HG03571 (cell line): ENCODE data around the gene TACC2.
A peak's percentile ranks its signal among the peaks of the same experiment; 100 is the strongest.

ENCODE experiments used
- ATAC-seq: cut with Tn5 transposase; IDR thresholded peaks from one replicate; pipeline ENCODE4 v1.9.1; 2021; ENCODE audit not compliant: unreplicated experiment

The TACC2 gene

DNA sequence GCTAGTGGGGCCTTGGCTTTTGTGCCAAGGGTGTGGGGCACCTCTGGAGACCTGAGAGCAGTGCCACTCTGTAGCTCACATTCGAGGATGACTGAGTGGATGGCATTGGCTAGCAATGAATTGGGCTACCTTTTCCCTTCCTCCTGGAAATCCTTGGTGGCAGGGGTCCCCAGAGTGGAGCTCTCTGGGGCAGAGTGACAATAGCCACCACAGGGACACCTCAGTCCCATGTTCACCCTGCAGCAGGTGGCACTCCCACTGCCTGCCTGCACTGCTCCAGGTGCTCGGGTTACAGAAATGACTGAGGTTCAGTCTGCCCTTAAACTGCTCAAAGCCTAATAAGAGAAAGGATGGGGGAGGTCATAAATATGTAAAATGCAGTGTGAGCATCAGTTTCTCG, 300.0 kb downstream of the TACC2 start:
- ATAC-seq, result no peak

DNA sequence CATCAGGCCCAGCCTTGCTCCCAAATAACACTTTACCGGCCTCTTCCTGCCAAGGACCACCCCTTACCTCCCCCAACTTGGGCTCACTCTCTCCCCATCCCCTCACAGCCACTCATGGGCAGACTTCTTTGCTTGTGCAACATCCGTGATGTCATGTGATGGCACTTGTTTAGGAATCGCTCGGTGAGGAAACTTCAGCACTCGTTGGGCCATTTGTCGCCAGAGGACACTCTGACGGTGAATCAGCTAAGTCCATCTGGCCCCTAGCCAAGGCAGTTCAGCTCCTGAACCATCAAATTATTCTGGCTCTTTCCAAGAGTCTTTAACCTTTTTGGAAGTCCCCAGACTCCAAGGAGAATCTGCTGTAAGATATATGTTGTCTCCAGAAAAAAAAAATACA, 301.4 kb downstream of the TACC2 start:
- ATAC-seq, result no peak

DNA sequence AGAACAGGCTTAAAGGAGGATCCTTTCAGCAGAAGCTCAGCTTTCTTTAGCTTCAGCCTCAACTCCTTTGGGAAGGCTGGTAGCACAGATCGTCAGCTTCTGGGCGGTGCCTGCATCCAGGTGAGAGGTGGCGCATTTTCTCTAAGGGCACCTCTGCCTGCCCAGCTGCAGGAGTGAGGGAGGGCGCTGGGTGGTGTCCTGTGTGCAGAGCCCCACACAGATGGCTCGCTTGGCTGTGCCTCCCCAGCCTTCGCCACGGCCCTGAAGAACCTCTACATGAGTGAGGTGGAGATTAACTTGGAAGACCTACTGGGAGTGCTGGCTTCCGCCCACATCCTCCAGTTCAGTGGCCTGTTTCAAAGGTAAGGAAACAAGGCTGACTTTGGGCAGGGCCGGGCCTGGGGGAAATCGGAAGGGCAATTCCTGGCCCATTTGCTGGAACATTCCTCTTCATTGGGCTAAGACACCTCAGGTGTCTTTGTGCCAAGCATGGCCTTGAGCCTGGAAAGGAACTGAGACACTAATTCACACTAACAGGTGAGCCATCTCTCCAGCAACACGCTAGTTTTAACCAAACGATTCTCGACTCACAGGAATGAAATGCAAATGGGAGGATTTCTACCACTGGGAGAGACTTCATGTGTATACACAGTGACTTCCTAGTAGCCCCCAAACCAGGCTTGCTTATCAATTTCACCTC, 302.0 kb downstream of the TACC2 start:
- ATAC-seq, result no peak

DNA sequence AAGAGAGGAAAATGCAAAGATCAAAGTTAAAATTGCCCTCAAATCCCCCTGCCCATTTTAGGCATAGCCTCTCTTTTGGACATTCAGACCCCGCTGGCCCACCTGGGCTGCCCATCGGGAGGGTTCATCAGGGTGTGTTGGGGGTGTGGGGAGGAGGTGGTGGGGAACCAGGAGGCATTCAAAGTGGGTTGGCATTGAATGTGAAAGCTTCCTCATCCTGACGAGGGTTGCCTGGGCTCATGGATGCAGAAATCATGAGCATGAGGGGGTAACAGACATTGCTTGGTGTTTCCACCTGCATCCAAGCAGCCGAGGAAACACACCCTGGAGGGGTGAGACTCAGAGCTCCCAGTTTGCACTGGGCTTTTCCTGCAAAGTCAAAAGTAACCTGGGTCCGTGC, 302.8 kb downstream of the TACC2 start:
- no peak for ATAC-seq

DNA sequence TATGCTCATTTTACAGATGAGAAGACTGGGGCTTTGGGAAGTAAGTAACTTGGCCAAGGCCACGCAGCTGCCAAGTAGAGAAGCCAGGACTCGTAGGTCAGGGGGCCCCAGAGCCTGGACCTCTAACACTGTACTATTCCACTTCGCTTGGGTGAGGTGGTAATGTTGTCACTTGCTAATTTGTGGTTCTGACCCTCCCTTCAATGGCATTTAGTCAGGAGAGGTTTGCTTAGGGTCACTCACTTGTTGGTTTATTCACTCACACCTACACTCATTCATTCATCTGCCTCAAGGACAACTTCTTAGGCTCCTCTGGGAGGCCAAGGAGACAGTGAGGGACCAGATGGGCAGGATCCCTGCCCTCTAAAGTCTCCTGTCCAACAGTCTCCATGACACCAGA, 303.4 kb downstream of the TACC2 start:
- no peak for ATAC-seq

DNA sequence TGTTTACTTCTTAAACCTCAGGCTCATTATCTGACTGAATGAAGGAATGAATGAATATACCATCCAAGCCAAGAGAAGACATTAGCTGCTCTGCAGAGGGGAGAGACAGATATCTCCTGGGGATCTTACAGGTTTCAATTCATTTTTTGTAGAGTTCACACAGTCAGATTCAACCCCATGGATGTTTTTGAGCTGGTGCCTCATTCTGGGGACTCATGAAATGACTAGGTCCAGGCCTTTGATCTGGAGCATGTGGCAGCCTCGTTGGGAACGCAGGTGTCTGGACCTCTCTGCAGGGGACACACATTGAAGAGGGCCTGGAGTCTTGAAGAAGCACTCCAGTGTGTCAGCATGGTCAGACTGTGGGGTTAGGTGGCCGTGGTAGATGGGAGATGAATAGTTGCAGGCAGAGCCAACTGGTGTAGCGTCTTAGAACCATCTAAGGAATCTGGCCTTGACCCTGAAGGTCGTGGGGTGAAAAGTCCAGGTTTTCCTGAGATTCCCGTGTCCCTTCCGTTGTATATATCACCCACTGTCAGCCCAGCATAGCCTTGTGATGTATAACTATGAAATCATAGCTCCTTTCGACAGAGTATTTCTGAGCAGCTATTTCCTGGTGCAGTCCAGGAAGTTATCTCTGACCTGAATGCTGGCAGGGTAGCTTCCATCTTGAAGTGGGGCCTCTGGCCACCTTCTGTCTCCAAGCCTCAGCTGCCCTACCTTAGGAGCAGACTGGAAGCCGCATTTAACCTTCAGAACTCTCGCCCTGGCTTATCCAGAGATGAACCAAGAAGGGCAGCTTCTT, 304.4 kb downstream of the TACC2 start:
- no peak for ATAC-seq

DNA sequence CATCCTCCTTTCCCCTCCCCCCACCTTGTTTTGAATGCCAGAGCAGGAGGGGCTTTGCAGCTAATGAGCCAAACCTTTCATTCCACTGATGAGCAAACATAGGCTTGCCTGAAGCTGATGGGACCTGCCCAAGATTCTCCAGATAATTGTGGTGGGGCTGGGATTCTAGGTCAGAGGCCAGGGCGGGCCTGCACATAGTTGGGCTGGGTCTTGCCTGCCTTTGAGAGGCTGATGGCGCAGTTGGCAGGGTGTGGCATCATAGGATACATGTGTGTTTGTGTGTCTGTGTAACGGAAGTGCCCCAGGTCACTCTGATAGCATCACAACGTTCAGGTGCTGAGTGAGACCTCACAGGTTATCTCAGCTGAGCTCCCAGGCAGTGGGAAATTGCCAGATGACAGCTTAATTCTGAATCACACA, 305.0 kb downstream of the TACC2 start:
- no peak for ATAC-seq

DNA sequence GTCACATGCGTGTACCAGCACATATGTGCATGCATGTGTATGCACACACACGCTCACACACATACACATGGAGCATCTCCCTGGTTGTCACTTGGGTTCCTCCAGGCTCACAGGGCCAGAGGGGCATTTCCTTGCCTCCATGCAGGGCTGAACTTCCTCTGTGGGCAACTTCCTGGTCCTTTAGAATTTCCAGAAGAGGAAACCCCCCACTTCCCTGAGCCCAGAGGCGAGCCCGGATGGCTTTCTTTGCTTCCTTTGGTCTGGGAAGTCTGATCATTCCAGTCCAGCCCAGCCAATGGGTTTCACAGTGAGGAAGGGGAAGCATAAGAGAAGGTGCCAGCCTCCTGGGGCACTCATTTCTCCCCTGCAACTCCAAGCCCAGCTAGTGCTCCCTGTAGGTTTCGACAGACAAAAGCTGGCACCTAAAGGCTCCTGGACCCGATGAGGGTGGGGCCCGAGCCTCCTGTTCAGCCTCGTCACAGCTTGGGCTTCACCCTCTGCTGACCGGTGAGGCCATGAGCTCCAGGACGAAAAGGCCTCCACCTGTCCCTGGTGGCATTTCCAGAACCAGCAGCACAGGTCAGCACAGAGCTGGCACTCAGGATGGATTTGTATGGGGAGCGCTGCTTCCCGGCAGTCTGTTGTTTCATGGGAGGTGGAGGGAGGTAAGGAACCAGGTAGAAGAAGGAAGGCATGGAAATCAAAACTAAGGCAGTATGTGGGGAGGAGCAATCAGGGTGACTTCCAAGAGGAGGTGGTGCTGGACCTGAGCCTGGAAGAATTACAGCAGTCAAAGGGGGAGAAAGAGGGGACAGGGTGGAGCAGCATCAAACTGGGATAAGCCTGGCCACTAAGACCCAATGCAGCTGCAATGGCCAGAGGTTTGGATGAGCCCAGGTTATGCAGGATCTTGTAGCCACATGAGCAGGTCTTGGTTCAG, 305.8 kb downstream of the TACC2 start:
- ATAC-seq, result no peak

DNA sequence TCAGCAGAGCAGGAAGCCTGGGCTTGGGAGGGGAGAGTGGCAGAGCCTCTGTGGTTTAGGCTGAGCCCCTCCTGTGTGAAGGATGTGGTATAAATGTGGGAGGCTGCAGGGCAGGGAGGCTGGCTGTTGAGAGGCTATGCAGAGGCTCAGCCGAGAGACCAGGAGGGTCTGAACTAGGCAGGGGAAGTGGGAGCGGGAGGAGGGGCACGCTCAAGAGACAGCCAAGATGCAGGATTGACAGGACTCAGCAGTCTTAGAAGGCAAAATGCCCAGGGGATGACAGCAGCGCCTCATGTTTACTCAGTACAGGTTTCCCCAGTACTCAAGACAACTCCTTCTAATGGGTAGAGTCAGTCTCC, 306.5 kb downstream of the TACC2 start:
- no peak for ATAC-seq

DNA sequence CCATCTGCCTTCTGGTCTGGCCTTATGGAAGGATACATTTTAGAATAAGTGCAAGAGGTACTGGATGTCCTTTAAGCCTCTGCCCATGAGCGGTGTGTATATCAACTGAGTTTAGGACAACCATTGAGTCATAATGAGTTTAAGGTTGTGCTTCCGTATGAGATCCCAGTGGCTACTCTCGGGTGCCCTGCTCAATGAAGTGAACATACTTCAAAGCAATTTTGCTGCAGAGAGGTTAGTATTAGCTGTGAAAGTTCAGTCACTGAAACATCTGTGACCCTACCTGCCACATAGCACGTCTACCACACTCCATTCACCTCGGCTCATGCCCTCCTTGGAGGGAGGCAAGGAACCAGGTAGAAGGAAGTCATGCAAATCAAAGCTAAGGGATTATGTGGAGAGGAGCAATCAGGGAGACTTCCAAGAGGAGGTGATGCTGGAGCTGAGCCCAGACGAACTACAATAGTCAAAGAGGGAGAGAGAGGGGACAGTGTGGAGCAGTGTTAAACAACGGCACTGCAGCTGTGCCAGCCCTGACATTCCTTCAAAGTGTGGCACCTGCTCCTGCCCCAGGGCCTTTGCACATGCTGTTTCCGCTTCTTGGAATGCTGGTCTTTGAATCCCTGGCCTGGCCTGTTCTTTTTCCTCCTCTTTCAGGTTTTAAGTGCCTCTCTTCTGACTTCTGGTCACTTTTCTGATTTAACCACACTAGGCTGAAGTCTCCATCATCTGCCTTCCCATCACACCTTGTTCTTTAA, 307.6 kb downstream of the TACC2 start:
- ATAC-seq, result no peak

DNA sequence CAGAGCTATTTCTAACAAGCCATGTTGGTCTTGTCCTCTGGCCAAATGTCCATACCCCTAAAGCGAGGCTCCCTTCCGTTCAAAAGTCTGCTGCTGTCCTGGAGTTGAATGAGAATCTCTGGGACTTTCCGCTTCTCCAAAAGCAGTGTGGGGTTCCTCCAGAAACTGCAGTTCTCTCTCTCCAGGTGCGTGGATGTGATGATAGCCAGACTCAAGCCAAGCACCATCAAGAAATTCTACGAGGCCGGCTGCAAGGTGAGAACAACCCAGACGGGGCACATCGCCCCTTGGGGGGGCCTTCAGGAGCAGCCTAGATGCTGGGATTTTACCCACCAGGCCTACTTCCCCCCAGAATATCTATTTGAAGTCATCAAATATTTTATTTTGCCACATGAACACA, 308.6 kb downstream of the TACC2 start:
- ATAC-seq, result no peak

DNA sequence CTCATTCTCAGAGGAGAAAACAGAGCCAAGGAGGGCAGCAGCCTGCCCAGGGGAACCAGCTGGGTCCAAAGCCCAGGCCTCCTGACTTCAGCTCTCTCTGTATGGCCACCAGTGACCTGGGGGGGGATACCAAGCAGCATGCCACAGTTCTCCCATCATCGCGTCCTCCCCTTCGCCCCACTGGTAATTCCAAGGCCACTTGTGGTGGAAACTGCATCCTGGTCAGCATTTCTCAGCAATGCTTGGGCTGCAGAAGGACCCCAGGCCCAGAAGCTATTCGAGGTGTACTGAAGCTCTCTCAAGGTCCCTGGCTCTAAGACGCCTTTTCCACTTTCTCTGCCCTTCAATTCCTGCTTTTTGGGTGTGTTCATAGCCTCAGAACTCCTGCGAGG, 309.2 kb downstream of the TACC2 start:
- ATAC-seq, result no peak

DNA sequence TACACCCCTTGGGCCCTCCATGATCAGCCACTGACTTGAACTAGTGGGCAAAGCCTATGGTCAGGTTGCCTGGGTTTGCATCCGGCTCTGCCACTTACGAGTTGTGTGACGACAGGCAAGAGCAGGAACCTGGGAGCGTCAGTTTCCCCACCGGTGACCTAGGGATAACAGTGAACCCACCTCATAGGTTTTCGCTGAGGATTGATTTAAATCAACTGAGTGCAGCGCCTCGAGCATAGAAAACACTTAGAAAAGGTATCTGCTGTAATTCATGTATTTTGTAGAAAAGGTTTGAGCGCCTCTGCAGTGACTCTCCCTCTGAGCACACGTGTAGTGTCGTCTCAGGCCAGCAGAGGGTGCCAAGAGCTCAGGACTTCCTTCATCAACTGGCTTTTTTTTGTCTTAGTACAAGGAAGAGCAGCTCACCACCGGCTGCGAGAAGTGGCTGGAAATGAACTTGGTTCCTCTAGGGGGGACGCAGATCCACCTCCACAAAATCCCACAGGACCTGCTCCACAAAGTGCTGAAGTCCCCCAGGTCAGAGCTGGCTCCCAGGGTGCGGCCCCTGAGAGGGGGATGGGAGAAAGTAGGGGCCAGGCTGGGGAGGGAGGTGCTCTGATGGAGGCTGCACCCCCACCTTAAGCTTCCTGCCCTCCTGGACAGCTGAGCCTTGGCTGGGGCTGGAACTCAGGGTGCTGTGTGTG, 309.8 kb downstream of the TACC2 start:
- peak; percentile 75 for ATAC-seq

DNA sequence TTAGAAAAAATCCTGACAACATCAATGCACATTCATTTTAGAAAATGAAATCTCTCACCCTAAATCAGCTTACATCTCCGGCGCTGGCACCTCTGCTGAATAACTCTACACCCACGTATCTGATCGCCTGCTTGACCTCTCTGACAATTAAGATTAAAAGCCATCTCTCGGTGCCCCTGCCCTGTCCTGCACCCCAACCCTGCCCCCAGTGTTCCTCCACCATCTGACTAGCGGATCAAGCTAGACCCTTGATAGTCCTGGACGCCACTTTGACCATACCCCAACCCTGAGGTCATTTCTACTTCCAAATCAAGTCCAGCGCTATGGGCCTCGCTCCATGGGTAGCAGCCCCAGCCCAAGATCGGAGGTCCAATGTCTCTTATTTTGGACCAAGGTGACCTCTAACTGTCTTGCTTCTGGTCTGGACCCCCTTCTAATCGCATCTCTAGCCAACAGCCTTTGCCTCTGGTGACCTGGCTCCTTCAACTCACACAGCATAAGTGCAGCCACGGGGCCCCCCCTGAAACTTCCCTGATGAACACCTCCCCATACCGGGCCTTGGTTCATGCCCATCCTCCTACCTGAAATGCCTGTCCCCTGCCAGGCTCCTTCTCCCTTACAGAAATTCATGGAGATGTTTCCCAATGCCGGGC, 310.6 kb downstream of the TACC2 start:
- ATAC-seq, result no peak

DNA sequence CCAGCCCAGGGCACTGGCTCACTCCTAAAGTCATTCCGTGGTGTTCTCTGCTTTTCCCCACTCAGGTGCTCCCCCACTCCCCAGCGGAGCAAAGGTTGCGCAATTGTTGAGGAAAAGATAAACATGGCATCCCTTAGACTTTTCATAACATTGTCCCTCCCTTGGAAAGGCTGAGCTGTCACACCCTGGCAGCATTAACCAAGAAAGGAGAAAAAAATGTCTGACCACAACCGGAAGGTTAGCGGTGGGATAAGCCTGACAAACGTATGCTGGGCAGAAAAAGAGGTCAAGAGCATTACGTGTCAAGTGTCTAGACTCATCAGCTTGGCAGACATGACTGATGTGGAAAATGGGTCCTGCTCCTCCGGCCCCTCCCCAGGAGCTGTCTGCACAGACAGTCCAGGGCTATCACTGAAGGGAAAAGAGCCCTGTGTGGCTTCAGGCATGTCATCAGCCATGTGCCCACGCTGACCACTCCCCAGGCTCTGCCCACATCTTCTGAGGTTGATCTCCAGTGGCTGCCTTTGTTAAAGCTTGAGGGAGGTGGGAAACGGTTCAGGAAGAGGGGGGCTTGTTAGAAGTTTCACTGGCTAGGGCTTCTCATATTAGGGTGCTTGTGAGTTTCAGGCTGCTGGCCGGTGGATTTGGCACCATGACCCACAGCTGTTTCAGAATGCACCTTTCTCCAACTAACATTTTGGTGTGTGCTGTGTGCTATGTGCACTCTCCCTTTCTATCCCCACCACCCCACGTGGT, 312.3 kb downstream of the TACC2 start:
- ATAC-seq, result no peak

DNA sequence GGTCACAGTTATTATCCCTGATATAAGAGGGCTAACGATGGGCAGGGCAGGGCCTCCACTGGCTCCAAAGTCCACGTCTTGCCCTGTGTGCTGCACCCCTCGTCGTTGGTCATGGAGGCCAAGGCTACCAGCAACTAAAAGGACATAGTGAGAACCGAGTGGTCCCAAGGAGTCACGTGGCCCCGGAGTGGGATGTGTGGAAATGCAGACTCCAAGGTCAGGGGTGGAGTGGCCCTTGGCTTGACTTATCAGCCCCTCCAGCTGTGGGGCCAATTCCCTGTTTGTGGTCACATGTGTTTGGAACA, 312.8 kb downstream of the TACC2 start:
- no peak for ATAC-seq

DNA sequence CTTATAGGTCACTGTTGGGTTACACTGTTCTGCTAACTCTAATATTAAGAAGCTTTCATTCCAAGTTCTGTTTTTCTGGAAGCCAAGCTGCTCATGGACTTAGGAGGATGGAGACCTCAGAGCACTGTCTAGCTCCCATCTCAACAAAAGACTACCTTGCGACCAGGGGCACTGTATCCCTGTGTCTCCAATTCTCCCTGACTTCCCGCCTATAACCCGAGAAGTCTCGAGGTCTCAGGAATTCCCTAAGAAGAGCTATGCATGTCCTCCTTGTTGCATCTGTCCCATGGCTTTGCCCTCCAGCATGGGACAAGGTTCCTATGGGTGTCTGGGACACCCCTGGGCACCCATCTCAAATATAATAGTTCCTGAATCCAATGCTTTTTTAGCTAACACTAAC, 313.4 kb downstream of the TACC2 start:
- no peak for ATAC-seq

DNA sequence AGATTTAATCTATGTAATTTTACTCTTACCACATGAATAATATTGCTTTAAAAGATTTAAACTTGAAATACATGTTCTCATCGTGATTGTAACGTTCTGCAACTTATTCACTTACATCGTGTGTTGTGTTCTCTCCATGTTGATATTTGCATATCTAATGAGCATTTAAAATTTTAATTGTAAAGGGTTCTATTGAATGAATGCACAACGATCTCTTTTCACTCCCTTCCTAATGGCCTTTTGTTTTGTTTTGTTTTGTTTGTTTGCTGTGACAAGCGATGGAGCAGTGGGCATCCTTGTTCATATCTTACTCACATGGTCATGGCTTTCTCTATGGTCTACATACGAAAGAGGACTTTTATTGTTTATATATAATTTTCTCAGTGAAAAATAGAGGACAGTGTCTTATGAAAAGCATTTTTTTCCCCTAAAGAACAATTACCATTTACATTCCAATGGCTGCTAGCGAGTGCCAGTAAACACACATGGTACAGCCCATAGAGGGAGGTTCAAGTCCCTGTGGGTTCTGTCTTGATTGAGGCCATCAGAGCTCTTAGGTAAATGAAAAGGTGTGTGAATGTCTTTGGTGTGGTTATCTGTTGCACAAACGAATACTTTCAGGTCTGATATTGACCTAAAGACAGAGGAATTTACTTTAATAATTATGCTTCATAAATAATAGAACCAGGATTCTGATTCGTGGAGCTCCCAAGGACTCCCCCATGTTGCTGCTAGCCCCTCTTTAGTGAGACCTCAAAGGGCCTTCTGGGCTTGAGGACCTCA, 314.5 kb downstream of the TACC2 start:
- no peak for ATAC-seq
